Measurements from ENCODE around the gene LYZL2.
A peak's percentile ranks its signal among the peaks of the same experiment; 100 is the strongest.
"Not testable (repeated sequence)": the region's sequence is repeated elsewhere in the genome, so short reads cannot be mapped to it uniquely, and the experiment has no call there.

The LYZL2 gene

DNA sequence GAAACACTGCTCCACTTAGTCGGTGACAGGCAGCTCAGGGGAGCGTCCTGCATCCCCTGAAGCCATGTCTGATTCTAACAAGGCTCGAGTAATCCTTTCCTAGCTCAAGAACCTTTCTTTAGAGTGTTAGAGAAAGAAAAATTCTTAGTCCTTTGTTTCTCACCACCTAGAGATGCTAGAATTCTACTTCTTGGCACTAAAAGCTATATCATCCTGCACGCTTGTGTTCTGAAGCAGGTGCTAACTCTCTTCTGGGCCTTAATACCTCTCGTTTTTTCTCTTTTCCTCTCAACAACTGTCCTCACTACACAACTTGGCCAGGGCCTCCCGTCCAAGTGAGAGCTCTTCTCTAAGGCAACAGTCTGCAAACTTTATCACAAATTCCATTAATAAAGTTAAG is at the start of gene LYZL2:
Gene LYZL2 (minus strand): TSS at position 101 of the 400 bp plus-strand sequence. CDS start 2,838 bp downstream, outside the sequence.
- no peak for FAIRE-seq

DNA sequence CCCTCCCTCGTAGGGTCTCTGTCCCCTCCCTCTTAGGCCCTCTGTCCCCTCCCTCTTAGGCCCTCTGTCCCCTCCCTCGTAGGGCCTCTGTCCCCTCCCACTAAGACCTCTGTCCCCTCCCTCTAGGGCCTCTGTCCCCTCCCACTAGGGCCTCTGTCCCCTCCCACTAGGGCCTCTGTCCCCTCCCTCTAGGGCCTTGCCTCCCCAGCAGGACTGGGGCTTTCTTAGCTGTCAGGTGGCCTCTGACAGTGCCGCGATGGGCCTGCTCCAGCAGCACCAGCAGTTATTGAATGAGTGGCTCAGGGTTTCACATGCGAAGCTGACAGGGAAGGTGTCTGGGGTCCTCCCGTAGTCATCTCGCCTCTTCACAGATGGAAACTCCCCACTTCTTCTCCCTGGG is 48.1 kb upstream of the LYZL2 start:
- FAIRE-seq, result not testable (repeated sequence)

DNA sequence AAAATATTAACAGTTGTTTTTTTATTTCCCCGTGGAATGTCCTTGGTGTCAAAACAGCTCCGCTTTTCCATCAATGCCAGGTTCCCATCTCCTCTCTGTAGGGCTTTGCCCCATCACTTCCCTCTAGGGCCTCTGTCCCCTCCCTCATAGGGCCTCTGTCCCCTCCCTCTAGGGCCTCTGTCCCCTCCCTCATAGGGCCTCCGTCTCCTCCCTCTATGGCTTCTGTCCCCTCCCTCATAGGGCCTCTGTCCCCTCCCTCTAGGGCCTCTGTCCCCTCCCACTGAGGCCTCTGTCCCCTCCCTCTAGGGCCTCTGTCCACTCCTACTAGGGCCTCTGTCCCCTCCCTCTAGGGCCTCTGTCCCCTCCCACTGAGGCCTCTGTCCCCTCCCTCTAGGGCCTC is 47.6 kb upstream of the LYZL2 start:
- not testable (repeated sequence) for FAIRE-seq

DNA sequence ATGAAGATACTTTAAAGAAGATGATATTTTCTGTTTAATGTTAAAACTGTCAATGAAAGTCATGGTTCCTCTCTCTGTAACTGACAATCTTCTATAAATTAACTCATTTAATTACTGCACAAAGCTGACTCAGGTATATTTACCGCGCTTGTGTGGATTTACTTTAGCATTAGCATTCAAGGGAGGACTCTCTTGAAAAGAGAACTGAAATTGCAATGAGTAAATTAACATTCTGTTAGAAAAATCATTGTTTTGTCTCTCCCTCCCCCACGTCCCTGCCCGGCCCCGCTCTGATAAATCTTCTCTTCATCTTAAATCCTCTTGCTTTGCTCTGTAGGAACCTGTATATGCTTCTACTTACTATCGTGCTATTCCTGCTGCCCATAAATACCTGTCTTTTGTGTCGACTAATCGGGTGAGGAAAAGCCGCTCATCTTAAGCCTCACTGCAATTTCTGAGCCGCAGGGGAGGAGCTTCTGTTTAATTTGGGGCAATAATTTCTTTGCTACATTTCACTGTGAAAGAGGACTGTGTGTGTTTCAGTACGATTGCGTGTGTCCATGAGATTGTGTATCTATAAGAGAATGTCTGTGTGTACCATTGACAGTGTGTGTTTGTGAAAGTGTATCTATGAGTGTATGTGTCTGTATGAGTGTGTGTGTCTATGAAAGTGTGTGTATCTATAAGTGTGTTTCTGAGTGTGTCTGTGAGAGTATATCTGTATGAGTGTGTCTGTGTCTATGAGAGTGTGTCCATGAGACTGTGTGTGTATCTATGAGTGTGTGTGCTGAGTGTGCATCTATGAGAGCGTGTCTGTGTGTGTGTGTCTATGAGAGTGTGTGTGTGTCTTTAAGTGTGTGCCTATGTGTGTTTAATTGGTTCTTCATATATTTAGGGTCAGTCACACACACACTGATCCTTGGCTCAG is 46.5 kb upstream of the LYZL2 start:
- FAIRE-seq, result no peak

DNA sequence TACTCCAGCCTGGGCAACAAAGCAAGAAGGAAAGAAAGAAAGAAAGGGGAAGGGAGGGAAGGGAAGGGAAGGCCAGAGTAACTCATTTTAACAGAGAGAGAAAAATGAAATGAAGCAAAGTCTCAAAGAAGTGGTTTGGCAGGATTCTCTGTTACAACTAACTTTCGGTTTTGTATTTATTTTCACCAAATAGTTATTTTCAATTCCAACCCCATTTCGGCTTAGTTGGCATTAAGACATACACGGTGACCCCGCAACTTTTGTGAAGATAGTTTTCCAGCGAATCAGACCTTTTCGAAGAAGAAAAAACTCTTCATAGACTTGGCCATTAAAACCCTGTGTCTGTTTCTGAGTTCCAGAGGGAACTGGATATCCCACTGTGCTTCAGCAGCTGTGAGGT is 45.2 kb upstream of the LYZL2 start:
- no peak for FAIRE-seq

DNA sequence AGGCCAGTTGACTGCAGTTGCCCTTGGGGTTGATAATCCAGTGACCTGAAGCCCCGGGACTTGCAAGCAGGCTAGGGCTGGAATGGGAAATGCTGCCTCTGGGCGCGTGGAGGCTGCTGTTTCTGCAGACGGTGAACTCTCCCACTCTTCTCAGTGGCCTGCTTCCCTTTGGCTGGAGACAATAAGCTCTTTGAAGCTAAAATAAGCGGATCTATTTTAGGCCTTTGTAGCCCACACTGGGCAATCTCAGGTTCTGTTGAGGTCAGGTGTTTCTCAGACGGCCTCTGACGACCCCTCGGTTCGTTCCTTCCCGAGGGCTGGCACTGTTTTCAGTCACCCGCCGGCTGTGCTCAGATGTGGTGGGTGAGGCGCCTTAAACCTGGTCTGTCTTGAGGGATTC is 43.7 kb upstream of the LYZL2 start:
- FAIRE-seq, result not testable (repeated sequence)

DNA sequence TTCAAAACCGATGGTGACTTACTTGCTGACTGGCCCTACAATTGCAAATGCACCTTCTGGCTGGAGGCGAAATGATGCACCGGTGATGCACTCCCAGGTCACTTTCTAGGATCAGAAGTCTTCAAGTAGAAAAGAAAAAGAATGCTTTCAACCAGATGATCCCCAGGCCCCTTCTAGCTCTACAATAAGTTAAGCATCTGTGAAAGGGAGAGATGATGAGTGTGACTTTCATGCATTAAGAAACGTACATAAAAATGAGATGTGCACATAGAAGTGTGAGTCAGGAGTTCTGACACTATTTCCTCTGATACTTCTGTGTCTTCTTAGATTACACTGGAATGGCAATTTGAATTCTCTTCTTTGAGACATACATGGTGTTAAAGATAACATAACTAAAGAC is 42.8 kb upstream of the LYZL2 start:
- FAIRE-seq, result not testable (repeated sequence)

DNA sequence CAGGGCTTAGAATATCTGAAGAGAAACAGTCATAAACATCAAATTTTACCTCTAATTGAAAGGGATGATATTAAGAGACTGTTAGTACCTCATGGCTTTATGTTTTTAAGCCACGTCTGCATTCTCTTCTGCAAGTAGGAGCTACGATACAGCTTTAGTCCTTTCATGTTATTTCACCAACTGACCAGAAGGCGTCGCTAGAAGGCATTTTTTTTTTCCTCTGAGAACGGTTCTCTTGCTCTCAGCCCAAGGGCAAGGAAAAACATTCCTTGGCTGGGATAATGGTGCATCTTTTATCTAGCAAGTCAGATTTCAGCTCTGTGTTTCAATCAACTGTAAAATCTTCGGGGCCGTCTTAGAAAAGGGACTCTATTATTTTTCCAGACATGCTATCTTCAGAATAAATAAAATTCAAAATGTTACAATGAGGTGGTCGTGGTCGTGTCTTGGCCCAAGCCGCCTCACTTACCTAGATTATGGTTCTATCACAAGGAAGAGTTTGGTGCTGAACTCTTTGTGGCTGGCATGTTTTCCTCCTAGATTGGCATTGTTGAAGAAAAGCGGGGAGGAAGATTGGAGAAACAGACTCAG is 41.6 kb upstream of the LYZL2 start:
- FAIRE-seq, result peak; percentile 82

DNA sequence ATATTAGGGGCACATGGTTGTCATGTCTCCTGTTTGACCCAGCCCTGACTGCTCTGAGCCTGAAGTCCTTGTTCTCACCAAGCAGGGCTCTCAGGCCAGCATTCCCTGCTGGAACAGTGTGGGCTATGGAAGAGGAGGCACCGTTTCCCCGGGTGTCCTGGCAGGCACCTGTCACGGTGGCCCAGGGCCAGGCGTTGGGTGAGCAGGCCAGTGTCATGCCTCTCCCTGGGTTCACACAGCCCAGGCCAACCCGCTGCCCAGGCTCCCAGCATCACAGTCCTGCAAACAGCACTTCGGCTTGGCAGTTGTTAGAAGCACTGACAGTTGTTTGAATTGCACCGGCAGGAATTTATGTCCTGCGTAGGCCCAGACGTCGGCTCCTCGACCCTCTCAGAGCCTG is 38.4 kb upstream of the LYZL2 start:
- FAIRE-seq, result not testable (repeated sequence)

DNA sequence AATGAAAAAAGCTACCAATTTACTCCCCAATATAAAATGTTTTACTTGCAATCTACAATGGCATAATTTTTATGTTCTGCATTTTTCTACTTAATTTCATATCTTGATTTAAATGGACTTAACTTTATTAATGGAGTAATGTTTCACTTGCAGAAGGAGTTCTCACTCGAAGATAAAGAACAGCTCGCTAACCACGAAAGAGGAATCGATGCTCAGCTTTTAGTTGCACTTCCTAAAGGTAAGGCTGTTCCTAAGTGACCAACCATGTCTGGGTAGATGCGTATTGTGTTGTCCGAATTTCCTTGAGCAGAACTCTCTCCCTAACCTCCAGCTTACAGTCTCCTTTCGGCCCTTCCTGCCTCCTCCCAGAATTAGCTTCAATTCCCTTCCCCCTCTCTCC is 33.9 kb upstream of the LYZL2 start:
- not testable (repeated sequence) for FAIRE-seq

DNA sequence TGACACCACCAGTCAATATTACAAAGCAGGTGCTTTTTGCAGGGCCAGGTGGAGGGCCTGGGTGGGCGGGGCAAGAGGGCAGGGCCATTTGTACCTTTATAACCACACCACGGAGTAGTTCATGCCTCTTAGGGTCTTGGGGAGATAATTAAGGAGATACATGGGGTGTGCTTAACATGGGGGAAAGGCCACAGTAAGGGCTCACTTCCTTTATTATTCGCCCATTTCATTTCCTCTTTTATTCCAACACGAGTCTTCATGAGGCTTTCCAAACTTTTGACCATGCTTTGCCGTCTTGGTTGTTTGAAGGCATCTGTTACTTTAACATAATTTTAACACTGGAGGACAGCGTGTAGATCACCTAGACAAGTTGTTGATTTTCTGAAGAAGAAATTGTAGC is 33.3 kb upstream of the LYZL2 start:
- FAIRE-seq, result no peak

DNA sequence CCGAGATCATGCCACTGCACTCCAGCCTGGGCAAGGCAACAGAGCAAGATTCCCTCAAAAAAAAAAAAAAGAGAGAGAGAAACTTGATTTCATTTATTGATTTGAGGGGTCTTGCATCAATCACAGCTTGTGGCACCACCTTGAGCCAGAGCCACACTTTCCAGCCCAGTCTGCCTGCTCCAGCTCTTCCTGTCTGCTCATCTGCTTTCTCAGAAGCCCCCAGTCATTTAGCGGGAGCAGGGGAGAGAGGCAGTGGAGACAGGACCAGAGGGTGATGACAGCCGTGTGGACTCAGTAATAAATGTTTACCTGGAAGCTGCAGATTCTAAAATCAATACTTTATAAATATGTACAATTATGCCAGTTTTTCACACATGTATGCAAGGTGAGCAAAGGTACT is 30.8 kb upstream of the LYZL2 start:
- FAIRE-seq, result not testable (repeated sequence)

DNA sequence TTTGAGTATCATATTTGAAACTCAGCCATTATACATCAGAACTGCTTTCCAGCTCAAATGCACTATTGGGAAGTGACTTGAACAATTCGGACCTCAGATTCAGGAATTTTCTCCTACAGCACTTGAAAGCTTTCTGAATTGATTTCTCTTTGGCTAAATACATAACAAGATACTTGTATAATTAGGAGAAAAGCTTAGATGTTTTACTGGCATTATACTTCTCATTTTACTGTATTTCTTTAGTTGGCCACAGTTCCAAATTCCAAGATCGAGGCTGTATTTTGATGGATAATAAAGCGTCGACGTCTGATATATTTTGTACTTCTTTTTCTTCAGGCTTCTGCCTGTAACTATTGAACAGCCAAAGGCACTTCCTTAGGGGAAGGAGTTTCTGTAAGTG is 26.7 kb upstream of the LYZL2 start:
- FAIRE-seq, result no peak

DNA sequence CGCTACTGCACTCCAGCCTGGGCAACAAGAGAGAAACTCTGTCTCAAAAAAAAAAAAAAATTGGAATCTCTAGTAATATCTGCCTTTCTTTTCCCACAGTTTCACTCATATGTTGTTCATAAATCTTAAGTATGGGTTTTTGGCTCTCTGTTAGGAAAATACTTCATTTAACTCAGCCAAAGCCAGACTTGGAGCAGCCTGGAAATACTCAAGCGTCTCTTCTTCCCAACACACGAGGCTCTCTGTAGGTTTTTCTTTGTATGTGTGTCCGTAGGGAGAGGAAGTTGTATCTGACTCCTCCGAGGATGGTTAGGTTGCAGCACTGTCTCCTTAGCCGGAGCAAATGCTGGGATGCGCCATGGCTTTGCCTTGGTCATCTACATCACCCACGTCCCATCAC is 25.4 kb upstream of the LYZL2 start:
- not testable (repeated sequence) for FAIRE-seq

DNA sequence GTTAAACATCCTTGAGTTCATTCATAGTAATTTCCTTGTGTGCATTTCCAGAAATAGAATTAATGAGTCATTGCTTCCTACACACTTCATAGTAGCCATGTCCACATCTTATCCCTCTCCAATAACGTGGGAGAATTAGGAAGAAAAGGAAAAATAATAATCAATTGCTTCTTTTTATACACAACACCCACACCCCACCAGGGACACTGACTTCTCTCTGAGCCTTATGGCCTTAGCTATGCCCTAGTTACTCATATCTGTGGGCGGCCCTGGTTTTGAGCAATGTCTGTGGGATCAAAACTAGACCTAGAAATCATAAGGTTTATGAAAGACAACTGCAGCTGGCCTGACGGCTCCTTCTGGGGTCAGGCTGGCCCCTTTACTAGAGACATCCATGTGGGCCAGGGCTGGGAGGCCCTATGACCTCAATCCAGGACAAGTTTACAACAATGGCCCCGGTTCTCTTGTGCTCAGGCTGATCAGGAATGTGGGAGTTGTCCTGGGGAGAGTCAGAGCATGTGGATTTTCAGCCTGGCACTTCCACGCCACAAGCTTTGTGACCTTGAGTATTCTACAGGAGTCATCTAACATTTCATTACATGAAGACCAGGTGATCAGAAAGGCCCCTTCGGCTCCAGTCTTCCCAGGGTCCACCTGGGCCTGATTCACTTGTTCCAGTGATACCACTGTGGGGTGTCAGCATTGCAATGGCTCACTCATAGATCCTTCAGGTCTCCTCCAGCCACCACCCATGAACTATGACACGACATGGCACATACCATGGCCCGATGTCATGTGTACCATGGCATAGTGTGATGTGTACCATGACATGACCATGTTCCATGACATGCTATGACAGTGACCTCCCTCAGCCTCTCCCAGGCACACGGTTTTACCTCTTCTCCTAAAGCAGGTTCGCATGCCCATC is 22.2 kb upstream of the LYZL2 start:
- peak; percentile 17 for FAIRE-seq

DNA sequence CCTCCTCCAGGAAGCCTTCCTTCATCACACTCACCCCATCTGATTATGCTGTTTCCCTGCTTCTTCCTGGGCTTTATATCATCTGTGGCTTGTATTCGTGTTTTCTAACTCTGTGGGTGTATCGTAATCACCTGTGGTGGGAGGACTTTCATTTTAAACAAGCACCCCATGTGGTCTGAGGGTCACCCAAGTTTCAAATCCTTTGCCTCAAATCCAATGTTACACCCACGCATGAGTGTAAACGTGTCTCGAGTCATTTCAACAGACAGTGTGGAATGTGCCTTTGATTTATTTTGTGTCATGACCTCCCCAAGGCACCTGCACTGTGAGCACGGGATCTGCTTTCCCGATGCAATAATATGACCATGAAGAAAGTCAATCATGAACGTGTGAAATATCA is 17.5 kb upstream of the LYZL2 start:
- no peak for FAIRE-seq

DNA sequence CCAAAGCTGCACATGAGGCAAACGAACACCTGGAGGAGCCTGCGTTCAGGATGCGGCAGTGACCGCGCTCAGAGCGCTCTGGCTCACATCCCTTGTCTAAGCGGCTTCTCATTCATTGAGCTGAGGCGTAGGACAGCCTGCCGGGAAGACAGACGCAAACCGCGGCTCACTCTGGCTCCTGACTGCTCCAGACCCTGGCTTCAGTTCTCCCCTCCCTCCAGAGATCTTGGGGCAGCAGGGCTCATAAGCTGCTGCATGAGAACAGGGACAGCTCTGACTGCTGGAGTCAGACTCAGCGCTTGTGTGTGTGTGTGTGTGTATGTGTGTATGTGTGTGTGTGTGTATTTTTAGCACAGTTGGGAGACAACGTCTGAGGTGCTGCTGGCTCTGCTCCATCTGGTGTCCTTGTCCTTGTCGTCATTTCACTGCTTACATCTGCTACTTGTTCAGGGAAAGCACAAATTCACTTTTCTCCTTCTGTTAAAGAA is 15.8 kb upstream of the LYZL2 start:
- no peak for FAIRE-seq

DNA sequence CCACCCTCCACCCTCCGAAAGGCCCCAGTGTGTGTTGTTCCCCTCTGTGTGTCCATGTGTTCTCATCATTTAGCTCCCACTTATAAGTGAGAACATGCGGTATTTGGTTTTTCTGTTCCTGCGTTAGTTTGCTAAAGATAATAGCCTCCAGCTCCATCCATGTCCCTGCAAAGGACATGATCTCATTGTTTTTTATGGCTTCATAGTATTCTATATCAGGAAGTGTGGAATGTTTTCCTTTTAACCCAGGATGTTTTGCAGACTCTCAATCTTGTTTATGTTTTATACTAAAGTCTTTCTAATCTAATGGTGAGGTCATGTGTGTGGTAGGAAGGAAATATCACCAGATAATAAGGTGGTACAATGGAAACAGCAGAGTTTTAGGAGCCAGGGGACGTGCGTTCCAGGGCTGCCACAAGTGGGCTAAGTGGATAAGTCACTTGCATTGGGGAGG is 14.9 kb upstream of the LYZL2 start:
- not testable (repeated sequence) for FAIRE-seq

DNA sequence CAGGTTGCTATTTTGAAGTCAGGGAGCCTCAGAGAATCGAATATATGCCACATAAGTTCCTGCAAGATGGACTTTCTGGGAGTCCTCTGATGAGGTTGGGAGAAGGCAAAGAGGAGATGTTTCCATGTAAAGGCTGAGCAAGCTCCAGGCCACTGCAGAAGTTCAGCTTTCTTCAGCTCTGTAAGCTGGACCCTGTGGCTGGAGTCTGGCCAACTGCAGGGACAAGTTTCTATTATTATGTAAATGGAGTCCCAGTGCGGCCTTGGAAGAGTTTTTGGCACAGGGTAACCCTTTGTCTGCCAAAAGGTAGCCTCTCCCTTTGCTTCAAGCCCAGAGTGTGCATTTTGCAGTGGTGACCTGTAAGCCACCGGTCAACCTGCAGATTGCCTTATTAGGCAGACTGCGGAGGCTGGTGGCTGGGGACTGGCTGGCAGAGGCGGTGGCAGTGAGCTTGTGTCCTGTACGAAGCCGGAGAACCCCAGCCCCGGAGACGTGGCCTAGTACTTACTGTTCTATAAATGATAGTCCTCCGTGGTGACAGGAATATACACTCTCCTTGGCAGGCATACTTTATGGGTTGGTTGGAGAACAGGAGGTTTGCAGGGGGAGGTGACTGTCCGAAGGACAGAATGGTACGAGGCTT is 14.1 kb upstream of the LYZL2 start:
- not testable (repeated sequence) for FAIRE-seq

DNA sequence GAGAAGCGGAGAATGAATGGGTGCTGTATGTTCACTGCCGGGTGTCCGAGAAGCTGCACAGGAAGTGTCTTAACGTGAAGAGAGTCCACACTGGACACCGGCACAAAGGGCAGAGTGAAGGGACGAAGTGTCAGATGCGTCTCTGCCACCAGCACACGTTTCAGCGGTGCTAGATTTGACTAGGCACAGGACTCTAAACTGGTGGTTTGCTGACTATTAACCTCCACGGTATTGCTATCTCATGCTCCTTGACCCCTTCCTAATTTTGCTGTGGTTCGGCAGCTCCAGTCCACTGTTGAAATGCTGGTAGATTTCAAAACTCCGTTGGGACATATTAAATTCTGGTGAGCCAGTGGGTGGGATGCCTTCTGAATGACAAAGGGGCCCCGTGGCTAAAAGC is 13.3 kb upstream of the LYZL2 start:
- FAIRE-seq, result not testable (repeated sequence)

DNA sequence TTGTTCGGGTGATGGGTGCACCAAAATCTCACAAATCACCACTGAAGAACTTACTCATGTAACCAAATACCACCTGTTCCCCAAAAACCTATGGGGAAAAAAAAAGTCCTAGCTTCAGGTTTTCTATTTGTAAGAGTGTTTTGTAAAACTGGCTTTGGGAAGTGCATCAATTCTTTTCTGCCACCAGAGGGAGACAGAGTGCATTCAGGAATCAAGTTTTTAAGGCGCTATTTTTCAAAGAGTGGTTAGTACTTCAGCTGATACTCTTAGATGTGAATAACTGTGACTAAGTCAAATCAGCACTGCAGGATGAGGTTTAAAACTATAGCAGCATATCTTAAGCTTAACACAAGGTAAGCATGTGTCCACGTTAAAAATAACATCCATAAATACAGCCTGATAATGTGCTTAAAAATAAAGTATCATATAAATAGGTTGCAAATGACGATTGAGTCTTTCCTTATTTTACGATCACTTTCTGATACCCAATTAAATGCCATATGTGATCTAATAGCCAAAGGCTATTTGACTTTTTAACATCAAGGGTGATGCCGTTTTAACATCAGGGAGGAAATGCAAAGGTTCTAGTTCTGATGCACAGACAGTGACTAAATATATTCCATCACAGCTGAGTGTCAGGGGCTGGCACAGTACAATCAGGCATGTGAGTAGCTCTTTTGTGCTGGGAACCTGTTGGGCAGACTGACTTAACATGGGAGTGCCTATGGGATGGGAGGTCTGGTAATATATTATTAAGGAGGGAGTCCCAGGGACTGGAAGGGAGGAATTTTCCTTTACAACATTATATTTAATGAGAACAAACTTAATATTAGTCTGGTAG is 10.6 kb upstream of the LYZL2 start:
- no peak for FAIRE-seq
